Measurements from ENCODE around the gene GSX1. TPM values are rescaled to one million over a fixed set of nuclear protein-coding genes. Genes with fewer than 3 reads are reported as not detected.

GSX1 gene
- total RNA-seq, 6 experiments from 2014 or later: not detected

GRCh38 chr13:27839809-27840467 lies 47.7 kb downstream of the GSX1 start:
- Histone ChIP-seq H3K36me3 (no peaks in the 10 kb centered on the region), H3K9me3 (no peaks in the 10 kb centered on the region), H3K4me1 (no peaks in the 10 kb centered on the region), H3K27me3 (no peaks in the 10 kb centered on the region), H3K4me3 (no peak overlapping the region), H3K27ac (no peak overlapping the region)
- DNase-seq: no peak
- TF ChIP-seq, protein P1, sequence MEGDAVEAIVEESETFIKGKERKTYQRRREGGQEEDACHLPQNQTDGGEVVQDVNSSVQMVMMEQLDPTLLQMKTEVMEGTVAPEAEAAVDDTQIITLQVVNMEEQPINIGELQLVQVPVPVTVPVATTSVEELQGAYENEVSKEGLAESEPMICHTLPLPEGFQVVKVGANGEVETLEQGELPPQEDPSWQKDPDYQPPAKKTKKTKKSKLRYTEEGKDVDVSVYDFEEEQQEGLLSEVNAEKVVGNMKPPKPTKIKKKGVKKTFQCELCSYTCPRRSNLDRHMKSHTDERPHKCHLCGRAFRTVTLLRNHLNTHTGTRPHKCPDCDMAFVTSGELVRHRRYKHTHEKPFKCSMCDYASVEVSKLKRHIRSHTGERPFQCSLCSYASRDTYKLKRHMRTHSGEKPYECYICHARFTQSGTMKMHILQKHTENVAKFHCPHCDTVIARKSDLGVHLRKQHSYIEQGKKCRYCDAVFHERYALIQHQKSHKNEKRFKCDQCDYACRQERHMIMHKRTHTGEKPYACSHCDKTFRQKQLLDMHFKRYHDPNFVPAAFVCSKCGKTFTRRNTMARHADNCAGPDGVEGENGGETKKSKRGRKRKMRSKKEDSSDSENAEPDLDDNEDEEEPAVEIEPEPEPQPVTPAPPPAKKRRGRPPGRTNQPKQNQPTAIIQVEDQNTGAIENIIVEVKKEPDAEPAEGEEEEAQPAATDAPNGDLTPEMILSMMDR (IDR thresholded peaks at IDR 0.05): no peak
- TF ChIP-seq POLR2A (IDR thresholded peaks at IDR 0.05): no peak
- 59% methylated on average over 8 of the region's 8 CpGs for WGBS (ENCODE audit: insufficient coverage, low coverage, low lambda C conversion rate, missing lambda C conversion rate)
- intact Hi-C loops (cut with DNase I): no loop called here
- ATAC-seq: no peak

DNA sequence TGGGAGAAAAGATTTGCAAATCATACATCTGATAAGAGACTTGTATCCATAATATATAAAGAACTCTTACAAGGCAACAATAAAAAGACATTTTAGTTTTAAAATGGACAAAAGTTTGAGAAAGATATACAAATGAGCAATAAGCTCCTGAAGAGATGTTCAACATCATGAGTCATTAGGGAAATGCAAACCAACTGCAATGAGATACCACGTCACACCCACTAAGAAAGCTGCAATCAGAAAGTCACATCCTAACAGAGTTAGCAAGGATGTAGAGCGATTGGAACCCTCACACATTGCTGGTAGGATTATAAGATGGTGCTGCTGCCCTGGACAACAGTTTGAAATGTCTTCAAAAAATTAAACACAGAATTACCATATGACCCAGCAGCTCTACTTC lies 50.3 kb downstream of the GSX1 start:
- H3K27me3 ChIP-seq: no peaks in the 10 kb centered on the region
- DNase-seq (no peak), ATAC-seq (no peak)
- WGBS (ENCODE audit: insufficient coverage, low coverage, low lambda C conversion rate, missing lambda C conversion rate): 56% methylated on average over 2 of the region's 2 CpGs
- intact Hi-C loops (cut with DNase I): no loop called here
- H3K27ac ChIP-seq: no peak overlapping the region
- no peak for TF ChIP-seq POLR2A (IDR thresholded peaks at IDR 0.05)
- TF ChIP-seq, protein P1 (IDR thresholded peaks at IDR 0.05): no peak
- H3K4me3 ChIP-seq: no peak overlapping the region
- no peaks in the 10 kb centered on the region for H3K4me1 ChIP-seq
- H3K36me3 ChIP-seq: no peaks in the 10 kb centered on the region
- H3K9me3 ChIP-seq: no peaks in the 10 kb centered on the region

Small RNAs within 50 kb of the gene (small RNA-seq; reads per million reads assigned to genes)
- gene RNU6-73P: 0 reads per million in 2 experiments

Other genes starting within 250 kb of the GSX1 start
- 10 to 100 TPM in 5 of 6 experiments, 1 to 10 TPM in 1; 9.5 to 28.3 (median 19.6) TPM for gene LNX2, start 172.0 kb upstream of the GSX1 start, total RNA-seq
- gene POLR1D, start 170.6 kb upstream of the GSX1 start, total RNA-seq: 10 to 100 TPM; 34.9 to 56.2 (median 46.6) TPM
- under 1 TPM in 4 of 6 experiments, not detected in 2; 0.06 to 0.66 (median 0.21) TPM for gene PDX1, start 127.5 kb downstream of the GSX1 start, total RNA-seq
- gene CDX2, start 176.8 kb downstream of the GSX1 start, total RNA-seq: not detected
- gene URAD, start 196.2 kb downstream of the GSX1 start, total RNA-seq: not detected

All from right lobe of liver (tissue), 6 donors.